Gastroesophageal sphincter (tissue), 4 donors: ENCODE measurements around the gene OR10H1. TPM values are rescaled to one million over a fixed set of nuclear protein-coding genes. Genes with fewer than 3 reads are reported as not detected.

ENCODE experiments used
- ATAC-seq: fragments of 150-250 bp; one replicate; pipeline ENCODE4 v1.9.1; 2016; ENCODE audit warnings: mild to moderate bottlenecking, moderate library complexity
- H3K27ac ChIP-seq, 4 donors: fragments of 200-600 bp; sonication (generic) in 3 of 4; 1 replicate in 3 of 4; 2 replicates in 1 of 4; pipeline ENCODE4 v1.5.1; 2016 to 2019
- H3K27me3 ChIP-seq: fragments of 200-600 bp; sonication (generic); one replicate; pipeline ENCODE4 v1.5.1; 2019
- H3K36me3 ChIP-seq, 2 donors: fragments of 200-600 bp; sonication (generic); one replicate each; pipeline ENCODE4 v1.5.1; 2019; ENCODE audit warnings: control low read depth in 1 of 2
- H3K4me1 ChIP-seq, 3 donors: fragments of 200-600 bp; sonication (generic); 1 replicate in 2 of 3; 2 replicates in 1 of 3; pipeline ENCODE4 v1.5.1; 2016 to 2019; ENCODE audit warnings: control low read depth in 2 of 3
- H3K4me3 ChIP-seq, 2 donors: fragments of 200-600 bp; sonication (generic); one replicate each; pipeline ENCODE4 v1.5.1; 2019; ENCODE audit warnings: mild to moderate bottlenecking in 1 of 2, moderate library complexity in 1 of 2
- H3K9me3 ChIP-seq, 3 donors: fragments of 200-600 bp; sonication (generic); one replicate each; pipeline ENCODE4 v1.5.1; 2017 to 2019; ENCODE audit warnings: control low read depth in 2 of 3
- CTCF ChIP-seq, 4 experiments: fragments of 200-600 bp in 2 of 4; fragments of 450-650 bp in 2 of 4; sonication (generic) in 1 of 4; IDR thresholded peaks; one replicate each; pipeline ENCODE4 v1.5.1; 2017 to 2019; ENCODE audit warnings: antibody characterized with exemption in 4 of 4, mild to moderate bottlenecking in 2 of 4, moderate library complexity in 2 of 4
- EP300 ChIP-seq: sonication (generic); formaldehyde crosslinking; IDR thresholded peaks from one replicate; pipeline ENCODE4 v1.6.1; 2017; ENCODE audit warnings: antibody characterized with exemption, mild to moderate bottlenecking
- POLR2A ChIP-seq, 2 donors: fragments of 450-650 bp; IDR thresholded peaks; one replicate each; pipeline ENCODE4 v1.6.1; 2017; ENCODE audit warnings: antibody characterized with exemption in 2 of 2, mild to moderate bottlenecking in 2 of 2, moderate library complexity in 1 of 2
- POLR2AphosphoS5 ChIP-seq: sonication (generic); formaldehyde crosslinking; IDR thresholded peaks from one replicate; pipeline ENCODE4 v1.6.1; 2017; ENCODE audit warnings: antibody characterized with exemption
- WGBS, 2 donors: methylation state at CpG; one replicate each; pipeline ENCODE4 v1.1.5; 2018; ENCODE audit warnings: low coverage in 1 of 2; 5-methylcytosine and 5-hydroxymethylcytosine counted together
- total RNA-seq, 4 donors: library from RNA; depleted of rRNA; stranded (reverse); fragments of >200 nt; gene quantifications; one replicate each; pipeline ENCODE4 v1.1.0, GENCODE V29; 2016

The OR10H1 gene
- total RNA-seq, 4 donors from 2014 or later = not detected

GRCh38 chr19:15758379-15758778 lies 57.1 kb downstream of the OR10H1 start:
- TF ChIP-seq POLR2A (IDR thresholded peaks at IDR 0.05) = no peak
- TF ChIP-seq EP300 = no peak
- TF ChIP-seq CTCF (IDR thresholded peaks at IDR 0.05) = no peak
- no peak for TF ChIP-seq POLR2AphosphoS5
- Histone ChIP-seq H3K27ac (no peak overlapping the region), H3K27me3 (peaks cover 46% of the 10 kb centered on the region), H3K4me3 (no peak overlapping the region), H3K4me1 (no peaks in the 10 kb centered on the region), H3K9me3 (peaks cover 0 to 8% (median 0%) of the 10 kb centered on the region in 3 donors), H3K36me3 (no peaks in the 10 kb centered on the region)
- no peak for ATAC-seq
- 56 to 75% methylated on average over 1 to 2 of the region's 2 CpGs for WGBS, 2 donors

Other genes with a start within 250 kb of the OR10H1 start
- gene CYP4F8, start 200.4 kb downstream of the OR10H1 start, total RNA-seq = not detected
- 1 to 10 TPM in 1 of 4 donors, under 1 TPM in 2, not detected in 1; 0.08 to 5.3 (median 0.81) TPM for gene CYP4F3, start 174.8 kb downstream of the OR10H1 start, total RNA-seq
- gene CYP4F12, start 142.6 kb downstream of the OR10H1 start, total RNA-seq = 10 to 100 TPM in 1 of 4 donors, 1 to 10 TPM in 3; 5.1 to 14.1 (median 6.8) TPM
- not detected for gene OR10H2, start 87.6 kb downstream of the OR10H1 start, total RNA-seq
- gene OR10H3, start 77.7 kb downstream of the OR10H1 start, total RNA-seq = not detected
- not detected for gene OR10H5, start 28.0 kb downstream of the OR10H1 start, total RNA-seq
- gene CYP4F2, start 82.4 kb upstream of the OR10H1 start, total RNA-seq = not detected
- gene CYP4F11, start 118.9 kb upstream of the OR10H1 start, total RNA-seq = 1 to 10 TPM in 2 of 4 donors, not detected in 2; 2.3 TPM
- not detected for gene OR10H4, start 133.3 kb upstream of the OR10H1 start, total RNA-seq